Airway epithelial cell (primary cell): ENCODE measurements around the gene ADAMTS16. TPM values are rescaled to one million over a fixed set of nuclear protein-coding genes. Genes with fewer than 3 reads are reported as not detected.

Experiments used
- total RNA-seq: library from RNA; depleted of rRNA; stranded (reverse); fragments of >200 nt; gene quantifications from 2 replicates; pipeline ENCODE4 v1.2.3, GENCODE V29; 2015

ADAMTS16 gene
- not detected in 2 replicates for total RNA-seq

GRCh38 chr5:5139777-5140478 is at the start of gene ADAMTS16:
TSS of gene ADAMTS16 (plus strand) at chr5:5140330. CDS start at chr5:5140468, 138 bp downstream.

